K562 (cell line): ENCODE data around the gene UBAP1L. TPM values are rescaled to one million over a fixed set of nuclear protein-coding genes. Genes with fewer than 3 reads are reported as not detected.

Source experiments
- AFF1 ChIP-seq, 2 experiments: fragments of 450-650 bp; IDR thresholded peaks; 2 replicates each; pipeline ENCODE4 v1.6.1; 2018; ENCODE audit warnings: mild to moderate bottlenecking in 2 of 2, low read depth in 1 of 2; ENCODE audit not compliant: partially characterized antibody in 2 of 2
- CREB1 ChIP-seq, 2 experiments: sonication (generic) in 1 of 2; formaldehyde crosslinking in 1 of 2; IDR thresholded peaks; 2 replicates each; pipeline versions ENCODE4 v1.6.1 to v1.8.0; 2012 to 2022; ENCODE audit warnings: inconsistent platforms in 1 of 2, mild to moderate bottlenecking in 1 of 2, missing genetic modification reagents in 1 of 2, moderate library complexity in 1 of 2
- FOSL1 ChIP-seq: fragments of 200-800 bp; sonication (Bioruptor generic); conservative IDR thresholded peaks from 2 replicates; pipeline ENCODE4 v1.6.1; 2016; ENCODE audit warnings: missing genetic modification characterization, missing compliant biosample characterization
- GABPB1 ChIP-seq: sonication (generic); formaldehyde crosslinking; IDR thresholded peaks from 2 replicates; pipeline ENCODE4 v1.8.0; 2022; ENCODE audit warnings: mild to moderate bottlenecking, missing genetic modification reagents
- HIVEP1 ChIP-seq: fragments of 250-450 bp; sonication (Bioruptor Pico); IDR thresholded peaks from 2 replicates; pipeline ENCODE4 v1.4.0; 2020; ENCODE audit warnings: mild to moderate bottlenecking
- HMGN3 ChIP-seq: IDR thresholded peaks from 2 replicates; pipeline ENCODE4 v1.6.1; 2011; ENCODE audit warnings: borderline replicate concordance, low read depth, mild to moderate bottlenecking, mixed read lengths, low read length; ENCODE audit not compliant: insufficient read length; ENCODE audit errors: extremely low read depth
- HMGXB4 ChIP-seq: sonication (generic); formaldehyde crosslinking; IDR thresholded peaks from 2 replicates; pipeline ENCODE4 v1.8.1; 2023; ENCODE audit warnings: mild to moderate bottlenecking, missing genetic modification reagents
- HOMEZ ChIP-seq: fragments of 250-450 bp; sonication (Bioruptor Pico); IDR thresholded peaks from 2 replicates; pipeline ENCODE4 v1.4.0; 2020; ENCODE audit warnings: mild to moderate bottlenecking, moderate library complexity
- KHSRP ChIP-seq: fragments of 450-650 bp; IDR thresholded peaks from 2 replicates; pipeline ENCODE4 v1.6.1; 2017
- KLF13 ChIP-seq: fragments of 450-650 bp; IDR thresholded peaks from 2 replicates; pipeline ENCODE4 v1.6.1; 2016; ENCODE audit warnings: missing genetic modification characterization, low read depth, mild to moderate bottlenecking, missing compliant biosample characterization, moderate library complexity, borderline replicate concordance
- MCM7 ChIP-seq, 2 experiments: fragments of 450-650 bp; IDR thresholded peaks; 2 replicates each; pipeline ENCODE4 v1.6.1; 2016 to 2018
- NCOA1 ChIP-seq: fragments of 450-650 bp; IDR thresholded peaks from 2 replicates; pipeline ENCODE4 v1.6.1; 2016; ENCODE audit warnings: low read depth
- NRF1 ChIP-seq, 2 experiments: fragments of 450-650 bp; IDR thresholded peaks in 1 of 2; conservative IDR thresholded peaks in 1 of 2; 2 replicates each; pipeline ENCODE4 v1.6.1; 2014; ENCODE audit warnings: mild to moderate bottlenecking in 2 of 2
- POLR2A ChIP-seq: fragments of 450-650 bp; conservative IDR thresholded peaks from 2 replicates; pipeline ENCODE4 v1.6.1; 2016
- SIN3A ChIP-seq, 2 experiments: fragments of 150-350 bp in 1 of 2; IDR thresholded peaks; 2 replicates each; pipeline ENCODE4 v1.6.1; 2011 to 2016; ENCODE audit warnings: borderline replicate concordance in 2 of 2, low read depth in 2 of 2, low read length in 2 of 2, mild to moderate bottlenecking in 2 of 2, moderate library complexity in 2 of 2; ENCODE audit not compliant: control insufficient read depth in 1 of 2
- TAF9B ChIP-seq: fragments of 450-650 bp; IDR thresholded peaks from 2 replicates; pipeline ENCODE4 v1.6.1; 2018; ENCODE audit warnings: mild to moderate bottlenecking; ENCODE audit not compliant: partially characterized antibody
- WHSC1 ChIP-seq: IDR thresholded peaks from one replicate; pipeline ENCODE4 v1.6.1; 2012; ENCODE audit warnings: low read length, control low read depth, inconsistent platforms
- ZBTB26 ChIP-seq: fragments of 450-650 bp; formaldehyde crosslinking; IDR thresholded peaks from 2 replicates; pipeline ENCODE4 v1.4.0; 2022; ENCODE audit warnings: missing genetic modification characterization
- ZFP36 ChIP-seq: fragments of 150-350 bp; IDR thresholded peaks from 2 replicates; pipeline ENCODE4 v1.6.1; 2018; ENCODE audit warnings: low read length, low read depth; ENCODE audit not compliant: partially characterized antibody
- polyA plus RNA-seq, 8 experiments: library from polyadenylated mRNA; depleted of rRNA in 4 of 8; stranded (reverse) in 5 of 8; unstranded in 3 of 8; fragments of >200 nt; fragmentation: Nextera tagmentation in 2 of 8; fragmentation: Illumina TruSeq in 1 of 8; extraction: Ambion mirVana in 2 of 8; extraction: Trizol in 1 of 8; gene quantifications; 2 replicates each; pipeline versions ENCODE4 v1.2.1 to v1.2.3, GENCODE V29; 2011 to 2014; ENCODE audit warnings: inconsistent platforms in 1 of 8, missing spikeins in 1 of 8
- total RNA-seq, 7 experiments: library from RNA; depleted of rRNA in 6 of 7; stranded (reverse); fragments of >200 nt in 6 of 7; fragmentation: Illumina TruSeq in 2 of 7; extraction: Trizol in 2 of 7; gene quantifications; 2 replicates each; pipeline versions ENCODE4 v1.2.1 to v1.2.3, GENCODE V29; 2011 to 2021; ENCODE audit warnings: low replicate concordance in 1 of 7

UBAP1L gene
- total and polyA plus RNA-seq, 9 of the 15 experiments (the other 6 are each of a cell fraction or from before 2014, with no cell fraction given): 0.16 to 0.71 (median 0.41) TPM; not detected in 2

GRCh38 chr15:65133548-65134200 is 18.7 kb upstream of the UBAP1L start, which contains the start of gene PDCD7 (continued):
- TF ChIP-seq KLF13 (tag): peak; percentile 83
- peak; percentile 47 for TF ChIP-seq KHSRP
- no peak for TF ChIP-seq HOMEZ (CRISPR knock-in tag)
- TF ChIP-seq CREB1 (IDR thresholded peaks at IDR 0.05): peak; percentile 96
- TF ChIP-seq CREB1 (CRISPR knock-in tag; IDR thresholded peaks at IDR 0.05): peak; percentile 97
- TF ChIP-seq HMGXB4: no peak
- TF ChIP-seq POLR2A: peak; percentile 92
- peak; percentile 97 for TF ChIP-seq GABPB1 (CRISPR knock-in tag)
- TF ChIP-seq SIN3A (IDR thresholded peaks at IDR 0.05; ENCODE audit: borderline replicate concordance in 2 of 2, control insufficient read depth in 1 of 2, low read depth in 2 of 2, low read length in 2 of 2): peak in 1 of 2 experiments; percentile 82; a peak in 2 of 4 replicates
- TF ChIP-seq FOSL1 (tag): peak; percentile 47; the same call in 1 of the 2 replicates
- TF ChIP-seq WHSC1: no peak
- no peak for TF ChIP-seq MCM7 (IDR thresholded peaks at IDR 0.05)
- 0 out of 2 replicates have a peak, but pooled peaks have one; percentile 18 for TF ChIP-seq NCOA1
- TF ChIP-seq TAF9B: peak; percentile 77
- no peak for TF ChIP-seq HIVEP1
- TF ChIP-seq NRF1 (conservative IDR thresholded peaks at IDR 0.05 in 1 of 2, IDR thresholded peaks at IDR 0.05 in 1 of 2): 0 out of 4 replicates have a peak, but pooled peaks of 1 of the 2 experiments have one; percentile 7
- TF ChIP-seq ZBTB26 (CRISPR knock-in tag): no peak
- TF ChIP-seq ZFP36: no peak
- TF ChIP-seq AFF1 (IDR thresholded peaks at IDR 0.05; ENCODE audit: low read depth in 1 of 2, partially characterized antibody in 2 of 2): peak in 1 of 2 experiments; percentile 43
- TF ChIP-seq HMGN3: no peak
